HepG2 (cell line): Measurements from ENCODE around the gene AP2B1. TPM values are rescaled to one million over a fixed set of nuclear protein-coding genes. Genes with fewer than 3 reads are reported as not detected.

Source experiments
- EEA1 ChIP-seq: sonication (generic); formaldehyde crosslinking; IDR thresholded peaks from 2 replicates; pipeline ENCODE4 v1.5.1; 2020; ENCODE audit warnings: mild to moderate bottlenecking, missing genetic modification reagents, borderline replicate concordance
- EHMT2 ChIP-seq: fragments of 200-600 bp; sonication (generic); IDR thresholded peaks from 2 replicates; pipeline ENCODE4 v1.7.0; 2017; ENCODE audit warnings: antibody characterized with exemption, low read depth, low read length, borderline replicate concordance
- HOXA3 ChIP-seq: sonication (generic); formaldehyde crosslinking; IDR thresholded peaks from 2 replicates; pipeline ENCODE4 v1.5.0; 2020; ENCODE audit warnings: missing genetic modification reagents
- HOXA5 ChIP-seq: sonication (generic); formaldehyde crosslinking; IDR thresholded peaks from 2 replicates; pipeline ENCODE4 v1.4.0; 2020; ENCODE audit warnings: missing genetic modification reagents
- MAF1 ChIP-seq: sonication (generic); formaldehyde crosslinking; IDR thresholded peaks from 2 replicates; pipeline ENCODE4 v1.5.0; 2020; ENCODE audit warnings: missing genetic modification reagents, borderline replicate concordance
- MAFK ChIP-seq, 2 experiments: IDR thresholded peaks in 1 of 2; conservative IDR thresholded peaks in 1 of 2; 2 replicates each; pipeline ENCODE4 v1.6.1; 2011; ENCODE audit warnings: improper control_type of control experiment in 2 of 2, low read length in 2 of 2
- NCOR1 ChIP-seq: fragments of 200-600 bp; sonication (generic); IDR thresholded peaks from 2 replicates; pipeline ENCODE4 v1.7.0; 2017; ENCODE audit warnings: antibody characterized with exemption, low read length, borderline replicate concordance
- NFE2L2 ChIP-seq: fragments of 150-350 bp; IDR thresholded peaks from 2 replicates; pipeline ENCODE4 v1.6.1; 2014; ENCODE audit warnings: low read length
- NRL ChIP-seq: sonication (generic); formaldehyde crosslinking; IDR thresholded peaks from 2 replicates; pipeline ENCODE4 v1.5.0; 2020; ENCODE audit warnings: missing genetic modification reagents, mild to moderate bottlenecking, moderate library complexity, borderline replicate concordance
- PCBP1 ChIP-seq: fragments of 200-400 bp; formaldehyde crosslinking; IDR thresholded peaks from 2 replicates; pipeline ENCODE4 v1.6.1; 2017; ENCODE audit warnings: mild to moderate bottlenecking, low read depth, low read length, borderline replicate concordance
- POLR2G ChIP-seq: fragments of 200-400 bp; formaldehyde crosslinking; IDR thresholded peaks from 2 replicates; pipeline ENCODE4 v1.6.1; 2018; ENCODE audit warnings: mild to moderate bottlenecking, low read depth, low read length, moderate library complexity
- RFX3 ChIP-seq: IDR thresholded peaks from 2 replicates; pipeline ENCODE4 v1.6.1; 2016; ENCODE audit warnings: missing biosample characterization, missing genetic modification reagents
- SKI ChIP-seq: fragments of 450-650 bp; IDR thresholded peaks from one replicate; pipeline ENCODE4 v1.6.1; 2018; ENCODE audit warnings: mild to moderate bottlenecking; ENCODE audit not compliant: partially characterized antibody
- SMAD9 ChIP-seq: sonication (generic); formaldehyde crosslinking; IDR thresholded peaks from 2 replicates; pipeline ENCODE4 v1.5.1; 2020; ENCODE audit warnings: mild to moderate bottlenecking, missing genetic modification reagents
- SRSF1 ChIP-seq: fragments of 200-400 bp; formaldehyde crosslinking; optimal IDR thresholded peaks from 2 replicates; pipeline ENCODE3; 2017; ENCODE audit warnings: mild to moderate bottlenecking, low read depth, low read length, moderate library complexity
- SRSF9 ChIP-seq: fragments of 200-400 bp; formaldehyde crosslinking; IDR thresholded peaks from 2 replicates; pipeline ENCODE4 v1.6.1; 2018; ENCODE audit warnings: borderline replicate concordance, mild to moderate bottlenecking, low read depth, low read length; ENCODE audit not compliant: insufficient read depth, poor library complexity, severe bottlenecking
- SSRP1 ChIP-seq: IDR thresholded peaks from 2 replicates; pipeline ENCODE4 v1.6.1; 2016; ENCODE audit warnings: control low read depth
- ZFAT ChIP-seq: sonication (generic); formaldehyde crosslinking; conservative IDR thresholded peaks from 2 replicates; pipeline ENCODE4 v1.8.1; 2023; ENCODE audit warnings: missing genetic modification reagents, inconsistent platforms
- ZFX ChIP-seq: sonication (generic); formaldehyde crosslinking; IDR thresholded peaks from 2 replicates; pipeline ENCODE4 v1.4.0; 2020; ENCODE audit warnings: mild to moderate bottlenecking, low read depth, missing genetic modification reagents, moderate library complexity
- ZNF17 ChIP-seq: sonication (generic); formaldehyde crosslinking; IDR thresholded peaks from 2 replicates; pipeline ENCODE4 v1.5.0; 2020; ENCODE audit warnings: mild to moderate bottlenecking, missing genetic modification reagents
- ZNF292 ChIP-seq: sonication (generic); formaldehyde crosslinking; IDR thresholded peaks from 2 replicates; pipeline ENCODE4 v1.8.1; 2022; ENCODE audit warnings: mild to moderate bottlenecking, low read depth, missing genetic modification reagents, borderline replicate concordance
- ZNF326 ChIP-seq: sonication (generic); formaldehyde crosslinking; IDR thresholded peaks from 2 replicates; pipeline ENCODE4 v1.4.0; 2020; ENCODE audit warnings: missing genetic modification reagents, borderline replicate concordance
- ZNF367 ChIP-seq: sonication (generic); formaldehyde crosslinking; IDR thresholded peaks from 2 replicates; pipeline ENCODE4 v1.4.0; 2020; ENCODE audit warnings: missing genetic modification reagents, borderline replicate concordance
- ZNF605 ChIP-seq: sonication (generic); formaldehyde crosslinking; IDR thresholded peaks from 2 replicates; pipeline ENCODE4 v1.8.0; 2022; ENCODE audit warnings: mild to moderate bottlenecking, missing genetic modification reagents
- ZNF790 ChIP-seq: sonication (generic); formaldehyde crosslinking; IDR thresholded peaks from 2 replicates; pipeline ENCODE4 v1.8.0; 2022; ENCODE audit warnings: missing genetic modification reagents, mild to moderate bottlenecking, borderline replicate concordance
- ZNF792 ChIP-seq: IDR thresholded peaks from 2 replicates; pipeline ENCODE4 v1.6.1; 2016
- polyA plus RNA-seq, 8 experiments: library from polyadenylated mRNA; depleted of rRNA in 3 of 8; stranded (reverse) in 7 of 8; unstranded in 1 of 8; fragments of >200 nt; fragmentation: Illumina TruSeq in 4 of 8; extraction: Trizol in 4 of 8; gene quantifications; 2 replicates each; pipeline versions ENCODE4 v1.2.1 to v1.2.3, GENCODE V29; 2011 to 2016; ENCODE audit warnings: low read depth in 4 of 8, missing spikeins in 1 of 8, mixed read lengths in 1 of 8; ENCODE audit not compliant: insufficient read depth in 1 of 8
- total RNA-seq, 5 experiments: library from RNA; depleted of rRNA; stranded (reverse); fragments of >200 nt; fragmentation: Illumina TruSeq; extraction: Trizol; gene quantifications; 2 replicates each; pipeline ENCODE4 v1.2.3, GENCODE V29; 2016; ENCODE audit warnings: low read depth in 1 of 5
- TF ChIP-seq, protein P1 (sequence below): sonication (generic); formaldehyde crosslinking; IDR thresholded peaks from 2 replicates; pipeline ENCODE4 v1.5.0; 2020; ENCODE audit warnings: mild to moderate bottlenecking, missing genetic modification reagents
- TF ChIP-seq, protein P2 (sequence below): sonication (generic); formaldehyde crosslinking; IDR thresholded peaks from 2 replicates; pipeline ENCODE4 v1.5.1; 2020; ENCODE audit warnings: missing genetic modification reagents, mild to moderate bottlenecking, borderline replicate concordance

Gene AP2B1
- total and polyA plus RNA-seq, 2 of the 13 experiments (the other 11 are each of a cell fraction or from before 2014, with no cell fraction given), result 23.8 to 71.3 TPM

DNA sequence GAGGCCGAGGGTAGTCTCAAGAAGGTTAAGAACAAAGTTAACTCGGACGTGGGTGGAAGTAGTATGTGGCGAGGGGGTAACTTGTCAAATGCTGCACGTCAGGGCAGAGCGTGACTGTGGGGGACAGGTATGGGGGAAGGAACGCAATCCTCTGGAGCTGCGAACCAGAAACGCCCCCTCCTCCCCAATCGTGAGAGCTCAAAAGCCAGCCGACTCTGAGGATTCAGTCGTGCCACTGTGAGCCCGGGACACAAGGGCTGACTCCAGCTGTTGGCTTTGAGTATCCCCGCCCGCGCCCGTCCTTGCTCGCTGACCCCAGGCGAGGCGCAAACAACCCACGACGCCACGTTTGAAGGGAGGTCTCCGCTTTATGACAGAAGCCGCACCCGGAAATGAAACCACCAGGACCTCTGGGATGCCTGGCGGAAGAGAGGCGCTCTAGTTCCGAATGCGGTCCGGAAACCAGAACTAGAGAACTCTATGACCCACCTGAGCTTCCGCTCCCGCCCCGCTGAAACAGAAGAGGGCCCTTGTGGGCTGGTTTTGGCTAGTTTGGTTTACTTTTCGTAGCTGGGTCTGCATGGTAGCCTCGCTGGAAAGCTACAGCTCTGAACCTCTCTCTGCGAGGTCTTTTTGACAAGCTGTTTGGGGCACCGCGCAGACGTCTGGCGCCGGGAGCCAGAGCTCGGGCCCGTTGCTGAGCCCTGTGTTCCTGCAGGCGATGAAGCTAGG, 8.8 kb upstream of the AP2B1 start, which contains the start of gene PEX12 (continued):
- TF ChIP-seq ZNF790 (CRISPR knock-in tag), result peak; percentile 73
- TF ChIP-seq, protein P1, sequence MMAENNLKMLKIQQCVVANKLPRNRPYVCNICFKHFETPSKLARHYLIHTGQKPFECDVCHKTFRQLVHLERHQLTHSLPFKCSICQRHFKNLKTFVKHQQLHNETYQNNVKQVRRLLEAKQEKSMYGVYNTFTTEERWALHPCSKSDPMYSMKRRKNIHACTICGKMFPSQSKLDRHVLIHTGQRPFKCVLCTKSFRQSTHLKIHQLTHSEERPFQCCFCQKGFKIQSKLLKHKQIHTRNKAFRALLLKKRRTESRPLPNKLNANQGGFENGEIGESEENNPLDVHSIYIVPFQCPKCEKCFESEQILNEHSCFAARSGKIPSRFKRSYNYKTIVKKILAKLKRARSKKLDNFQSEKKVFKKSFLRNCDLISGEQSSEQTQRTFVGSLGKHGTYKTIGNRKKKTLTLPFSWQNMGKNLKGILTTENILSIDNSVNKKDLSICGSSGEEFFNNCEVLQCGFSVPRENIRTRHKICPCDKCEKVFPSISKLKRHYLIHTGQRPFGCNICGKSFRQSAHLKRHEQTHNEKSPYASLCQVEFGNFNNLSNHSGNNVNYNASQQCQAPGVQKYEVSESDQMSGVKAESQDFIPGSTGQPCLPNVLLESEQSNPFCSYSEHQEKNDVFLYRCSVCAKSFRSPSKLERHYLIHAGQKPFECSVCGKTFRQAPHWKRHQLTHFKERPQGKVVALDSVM (CRISPR knock-in tag), result peak; percentile 33; the same call in 1 of the 2 replicates
- TF ChIP-seq POLR2G, result peak; percentile 96
- TF ChIP-seq MAF1, result no peak
- peak; percentile 94 for TF ChIP-seq NRL
- TF ChIP-seq, protein P2, sequence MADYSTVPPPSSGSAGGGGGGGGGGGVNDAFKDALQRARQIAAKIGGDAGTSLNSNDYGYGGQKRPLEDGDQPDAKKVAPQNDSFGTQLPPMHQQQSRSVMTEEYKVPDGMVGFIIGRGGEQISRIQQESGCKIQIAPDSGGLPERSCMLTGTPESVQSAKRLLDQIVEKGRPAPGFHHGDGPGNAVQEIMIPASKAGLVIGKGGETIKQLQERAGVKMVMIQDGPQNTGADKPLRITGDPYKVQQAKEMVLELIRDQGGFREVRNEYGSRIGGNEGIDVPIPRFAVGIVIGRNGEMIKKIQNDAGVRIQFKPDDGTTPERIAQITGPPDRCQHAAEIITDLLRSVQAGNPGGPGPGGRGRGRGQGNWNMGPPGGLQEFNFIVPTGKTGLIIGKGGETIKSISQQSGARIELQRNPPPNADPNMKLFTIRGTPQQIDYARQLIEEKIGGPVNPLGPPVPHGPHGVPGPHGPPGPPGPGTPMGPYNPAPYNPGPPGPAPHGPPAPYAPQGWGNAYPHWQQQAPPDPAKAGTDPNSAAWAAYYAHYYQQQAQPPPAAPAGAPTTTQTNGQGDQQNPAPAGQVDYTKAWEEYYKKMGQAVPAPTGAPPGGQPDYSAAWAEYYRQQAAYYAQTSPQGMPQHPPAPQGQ (CRISPR knock-in tag), result no peak
- TF ChIP-seq SSRP1 (CRISPR knock-in tag), result no peak
- TF ChIP-seq SRSF1, result no peak
- no peak for TF ChIP-seq EHMT2
- TF ChIP-seq HOXA3 (CRISPR knock-in tag), result peak; percentile 99
- no peak for TF ChIP-seq SRSF9
- TF ChIP-seq PCBP1, result 0 out of 2 replicates have a peak, but pooled peaks have one; percentile 71
- TF ChIP-seq MAFK (conservative IDR thresholded peaks at IDR 0.05 in 1 of 2, IDR thresholded peaks at IDR 0.05 in 1 of 2; ENCODE audit: low read length in 2 of 2), result no peak
- TF ChIP-seq ZNF605 (CRISPR knock-in tag), result peak; percentile 91
- TF ChIP-seq ZNF792 (CRISPR knock-in tag), result no peak
- TF ChIP-seq SMAD9 (CRISPR knock-in tag), result no peak
- TF ChIP-seq ZNF292, result peak; percentile 70; the same call in 1 of the 2 replicates
- peak; percentile 84; the same call in 1 of the 2 replicates for TF ChIP-seq HOXA5 (CRISPR knock-in tag)
- no peak for TF ChIP-seq EEA1 (CRISPR knock-in tag)
- no peak for TF ChIP-seq RFX3 (CRISPR knock-in tag)
- TF ChIP-seq ZNF17, result no peak
- TF ChIP-seq ZFAT (CRISPR knock-in tag), result no peak
- TF ChIP-seq NFE2L2, result no peak
- peak; percentile 92 for TF ChIP-seq ZFX
- no peak for TF ChIP-seq ZNF326 (CRISPR knock-in tag)
- no peak for TF ChIP-seq NCOR1
- TF ChIP-seq ZNF367 (CRISPR knock-in tag), result no peak
- no peak for TF ChIP-seq SKI
